BJ (cell line): Measurements from ENCODE around the gene BCAS3. TPM values are rescaled to one million over a fixed set of nuclear protein-coding genes. Genes with fewer than 3 reads are reported as not detected.

Source experiments
- CTCF ChIA-PET: fragments of 350-600 bp; formaldehyde crosslinking; extraction: SDS; loops from one replicate; lab custom pipeline; 2021; ENCODE audit warnings: antibody characterized with exemption, inconsistent platforms; lab: Yijun Ruan, JAX
- POLR2A ChIA-PET: fragments of 300-600 bp; sonication (Branson Sonifier 250); formaldehyde crosslinking; extraction: SDS; loops from one replicate; lab custom pipeline; 2021; ENCODE audit warnings: antibody characterized with exemption; lab: Charles Lee
- DNase-seq: peaks from one replicate; pipeline ENCODE4 v3.0.0-alpha.2; 2011; ENCODE audit warnings: low read depth
- H3K27me3 ChIP-seq: 2 replicates; pipeline ENCODE4 v1.6.0; 2011; ENCODE audit warnings: low read length; ENCODE audit not compliant: control insufficient read depth, insufficient read depth
- H3K36me3 ChIP-seq: 2 replicates; pipeline ENCODE4 v1.5.1; 2011; ENCODE audit warnings: low read length; ENCODE audit not compliant: control insufficient read depth, insufficient read depth
- H3K4me3 ChIP-seq: 2 replicates; pipeline ENCODE4 v1.5.1; 2011; ENCODE audit warnings: low read depth, mild to moderate bottlenecking, control low read depth, low read length
- CTCF ChIP-seq: IDR thresholded peaks from 2 replicates; pipeline ENCODE4 v1.5.1; 2011; ENCODE audit warnings: low read depth, mild to moderate bottlenecking, control low read depth, inconsistent platforms, low read length, moderate library complexity; ENCODE audit not compliant: insufficient read depth
- polyA plus RNA-seq: library from polyadenylated mRNA; depleted of rRNA; stranded (reverse); fragments of >200 nt; gene quantifications from 2 replicates; pipeline ENCODE4 v1.2.3, GENCODE V29; 2011

The BCAS3 gene
- polyA plus RNA-seq, 1 experiment: 19.5 TPM

DNA sequence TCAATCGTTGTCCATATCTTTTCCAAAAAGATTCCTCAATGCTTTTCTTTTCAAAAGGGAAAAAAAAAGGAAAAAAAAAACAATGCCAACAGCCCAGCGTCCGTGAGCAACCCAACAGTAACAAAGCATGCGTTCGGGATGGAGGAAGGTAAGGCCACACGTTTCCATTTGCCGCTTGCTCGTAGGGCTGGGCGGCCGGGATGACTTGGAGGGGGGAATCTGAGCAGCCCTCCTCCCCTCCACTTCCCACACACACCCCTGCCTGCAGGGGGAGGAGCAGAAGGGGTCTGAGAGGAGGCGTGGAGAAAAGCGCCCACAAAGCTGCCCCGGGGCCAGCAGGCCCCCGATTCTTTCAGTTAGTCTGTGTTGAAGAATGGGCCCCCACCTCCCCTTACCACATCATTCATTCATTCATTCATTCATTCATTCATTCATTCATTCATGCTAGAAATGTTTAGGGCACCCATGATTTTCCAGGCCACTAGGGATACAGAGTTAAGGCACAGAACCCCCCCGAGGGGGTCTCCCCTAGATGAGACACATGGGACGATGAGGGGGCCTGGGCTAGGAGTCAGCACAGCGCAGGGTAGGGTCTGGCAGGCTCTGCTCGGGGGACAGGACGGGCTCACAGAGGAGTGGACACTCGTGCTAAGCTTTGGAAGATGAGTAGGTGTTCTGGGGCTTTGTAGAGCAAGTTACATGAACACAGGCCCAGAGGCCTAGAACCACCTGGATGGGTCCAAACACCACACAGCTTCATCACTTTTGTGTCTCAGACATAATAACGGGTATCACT lies 711.1 kb downstream of the BCAS3 start:
- H3K27me3 ChIP-seq: no peaks in the 10 kb centered on the region
- ChIA-PET CTCF (interaction anchor here (1.3 kb wide), 1 partner anchor 10 kb away, joined by 4 read pairs; no protein-coding TSS in a partner anchor), POLR2A (no interaction called here)
- DNase-seq: no peak
- no peak overlapping the region for H3K4me3 ChIP-seq
- TF ChIP-seq CTCF: no peak
- H3K36me3 ChIP-seq: no peaks in the 10 kb centered on the region

DNA sequence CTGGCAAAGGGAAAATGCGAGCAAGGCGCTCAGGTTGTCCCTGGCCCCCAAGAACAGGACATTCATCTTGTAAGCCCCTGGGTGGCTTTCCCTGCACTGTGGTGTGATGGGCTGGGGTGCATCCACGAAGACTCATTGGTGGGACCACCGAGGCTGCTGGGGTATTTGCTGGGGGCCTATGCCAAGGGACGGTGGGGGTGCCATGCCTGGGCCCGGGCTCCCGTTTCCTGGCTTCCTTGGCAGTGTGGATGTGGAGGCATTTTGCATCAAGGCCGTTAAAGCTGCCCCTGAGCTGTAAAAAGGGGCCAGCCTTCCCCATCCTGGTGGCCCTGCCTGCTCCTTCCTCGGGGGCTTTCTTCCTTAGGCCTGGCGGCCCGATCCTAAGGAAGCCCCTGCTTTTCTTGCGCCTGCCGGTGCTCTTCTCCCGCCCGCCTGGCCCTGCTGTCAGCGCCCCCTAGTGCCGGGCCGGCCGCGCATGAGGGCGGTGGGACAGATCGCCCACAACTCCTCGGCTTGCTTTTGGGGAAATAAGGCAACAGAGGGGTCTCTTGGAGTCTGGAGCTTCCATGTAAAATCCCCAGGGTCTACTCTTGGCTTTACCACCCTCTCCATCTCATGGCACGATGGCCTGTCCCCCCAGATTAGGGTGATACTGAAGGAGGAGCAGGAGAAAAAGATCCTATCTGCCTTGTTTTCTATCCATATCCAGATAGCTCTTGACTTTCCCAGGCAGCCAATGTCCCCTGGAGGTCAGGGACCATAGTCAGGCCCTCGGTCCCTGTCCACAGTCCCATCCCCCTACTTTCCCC lies 712.2 kb downstream of the BCAS3 start:
- ChIA-PET CTCF (interaction anchor here (1.2 to 1.4 kb wide), 5 partner anchors 9 to 23 kb away, joined by 3 to 5 read pairs (median 3); no protein-coding TSS in a partner anchor), POLR2A (no interaction called here)

GRCh38 chr17:61390479-61390791 lies 712.8 kb downstream of the BCAS3 start:
- no peak for DNase-seq
- Histone ChIP-seq H3K27me3 (no peaks in the 10 kb centered on the region), H3K4me3 (no peak overlapping the region), H3K36me3 (no peaks in the 10 kb centered on the region)
- CTCF ChIA-PET: interaction anchor here (1.2 to 1.4 kb wide), 4 partner anchors 11 to 24 kb away, joined by 3 to 5 read pairs (median 3); no protein-coding TSS in a partner anchor
- TF ChIP-seq CTCF: no peak
- POLR2A ChIA-PET: no interaction called here

More for the DNA sequence above, 712.2 kb downstream of the BCAS3 start:
- H3K4me3 ChIP-seq: no peak overlapping the region
- no peaks in the 10 kb centered on the region for H3K36me3 ChIP-seq
- peak; percentile 88 for TF ChIP-seq CTCF
- no peak for DNase-seq
- H3K27me3 ChIP-seq: no peaks in the 10 kb centered on the region

GRCh38 chr17:61391595-61392291 lies 714.1 kb downstream of the BCAS3 start:
- Histone ChIP-seq H3K27me3 (no peaks in the 10 kb centered on the region), H3K4me3 (no peak overlapping the region), H3K36me3 (no peaks in the 10 kb centered on the region)
- CTCF ChIA-PET: interaction anchor here (0.6 to 1.3 kb wide), 6 partner anchors 33 to 685 kb away, joined by 3 to 4 read pairs (median 3); no protein-coding TSS in a partner anchor
- DNase-seq: no peak
- TF ChIP-seq CTCF: no peak
- POLR2A ChIA-PET: no interaction called here
